SU-DHL-6 (cell line): ENCODE results near the gene SATB2.

Source experiments
- EZH2phosphoT487 ChIP-seq: fragments of 200-600 bp; sonication (generic), shearing (Covaris generic); conservative IDR thresholded peaks from 2 replicates; pipeline ENCODE4 v1.6.1; 2018; ENCODE audit warnings: mild to moderate bottlenecking, antibody characterized with exemption, low read length, moderate library complexity, mixed read lengths
- TF ChIP-seq, protein P1 (sequence below): fragments of 200-600 bp; sonication (generic); IDR thresholded peaks from one replicate; pipeline ENCODE4 v1.5.1; 2017; ENCODE audit warnings: antibody characterized with exemption, mild to moderate bottlenecking, low read length, moderate library complexity; ENCODE audit not compliant: insufficient read depth, poor library complexity, severe bottlenecking

- TF ChIP-seq, protein P1, sequence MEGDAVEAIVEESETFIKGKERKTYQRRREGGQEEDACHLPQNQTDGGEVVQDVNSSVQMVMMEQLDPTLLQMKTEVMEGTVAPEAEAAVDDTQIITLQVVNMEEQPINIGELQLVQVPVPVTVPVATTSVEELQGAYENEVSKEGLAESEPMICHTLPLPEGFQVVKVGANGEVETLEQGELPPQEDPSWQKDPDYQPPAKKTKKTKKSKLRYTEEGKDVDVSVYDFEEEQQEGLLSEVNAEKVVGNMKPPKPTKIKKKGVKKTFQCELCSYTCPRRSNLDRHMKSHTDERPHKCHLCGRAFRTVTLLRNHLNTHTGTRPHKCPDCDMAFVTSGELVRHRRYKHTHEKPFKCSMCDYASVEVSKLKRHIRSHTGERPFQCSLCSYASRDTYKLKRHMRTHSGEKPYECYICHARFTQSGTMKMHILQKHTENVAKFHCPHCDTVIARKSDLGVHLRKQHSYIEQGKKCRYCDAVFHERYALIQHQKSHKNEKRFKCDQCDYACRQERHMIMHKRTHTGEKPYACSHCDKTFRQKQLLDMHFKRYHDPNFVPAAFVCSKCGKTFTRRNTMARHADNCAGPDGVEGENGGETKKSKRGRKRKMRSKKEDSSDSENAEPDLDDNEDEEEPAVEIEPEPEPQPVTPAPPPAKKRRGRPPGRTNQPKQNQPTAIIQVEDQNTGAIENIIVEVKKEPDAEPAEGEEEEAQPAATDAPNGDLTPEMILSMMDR = no peak
- TF ChIP-seq EZH2phosphoT487 = no peak
Observed at GRCh38 chr2:199329031-199329430, 128.7 kb downstream of the SATB2 start.
